Activated B cell treated with CpG ODN at 0.5 μM for 24 hours (primary cell): ENCODE data around the gene APOBR. TPM values are rescaled to one million over a fixed set of nuclear protein-coding genes. Genes with fewer than 3 reads are reported as not detected.

Experiments used
- ATAC-seq: fragments of 200-7000 bp; cut with Tn5 transposase; one replicate; pipeline ENCODE4 v1.10.0; 2021; ENCODE audit warnings: low read depth, mild to moderate bottlenecking, moderate library complexity
- CTCF ChIA-PET: fragments of 350-600 bp; sonication (Branson Sonifier 250); formaldehyde crosslinking; loops from one replicate; lab custom pipeline; 2021; ENCODE audit warnings: antibody characterized with exemption; lab: Charles Lee
- POLR2A ChIA-PET: fragments of 350-600 bp; sonication (Branson Sonifier 250); formaldehyde crosslinking; loops from one replicate; lab custom pipeline; 2021; ENCODE audit warnings: antibody characterized with exemption; lab: Charles Lee
- DNase-seq: peaks from one replicate; pipeline ENCODE4 v3.0.0; 2022
- H3K27ac Mint-ChIP-seq: one replicate; pipeline ENCODE4 v1.8.0; 2020; ENCODE audit warnings: mixed read lengths
- H3K27me3 Mint-ChIP-seq: one replicate; pipeline ENCODE4 v1.8.0; 2021; ENCODE audit warnings: mixed read lengths
- H3K36me3 Mint-ChIP-seq: one replicate; pipeline ENCODE4 v1.8.0; 2021; ENCODE audit warnings: low read depth, mixed read lengths
- H3K4me1 Mint-ChIP-seq: one replicate; pipeline ENCODE4 v1.8.0; 2021; ENCODE audit warnings: mixed read lengths
- H3K4me3 Mint-ChIP-seq: one replicate; pipeline ENCODE4 v1.8.0; 2020; ENCODE audit warnings: mild to moderate bottlenecking, mixed read lengths
- H3K9me3 Mint-ChIP-seq: one replicate; pipeline ENCODE4 v1.8.0; 2020; ENCODE audit warnings: mixed read lengths
- CTCF ChIP-seq: fragments of 200-600 bp; IDR thresholded peaks from one replicate; pipeline ENCODE4 v1.8.0; 2022; ENCODE audit warnings: antibody characterized with exemption, mild to moderate bottlenecking
- intact Hi-C: fragments of 100-400 bp; cut with micrococcal nuclease; formaldehyde crosslinking; loops from one replicate; pipeline ENCODE4 v1.15.1; 2024
- total RNA-seq: library from RNA; stranded (reverse); gene quantifications from 2 replicates; pipeline ENCODE4 v1.2.3, GENCODE V29; 2022

APOBR gene
- total RNA-seq, 1 donor from 2014 or later, result 2.9 TPM

- intact Hi-C loops, result no loop called here
- CTCF ChIA-PET, result no interaction called here
- Mint-ChIP-seq H3K4me3 (no peak overlapping the region), H3K9me3 (no peaks in the 10 kb centered on the region), H3K4me1 (peaks cover 5% of the 10 kb centered on the region), H3K36me3 (no peaks in the 10 kb centered on the region), H3K27ac (no peak overlapping the region), H3K27me3 (no peaks in the 10 kb centered on the region)
- no peak for TF ChIP-seq CTCF
- POLR2A ChIA-PET, result interaction anchor here (0.6 to 1.1 kb wide), 2 partner anchors 21 to 40 kb away, joined by 3 read pairs; partner anchors contain the start of gene SGF29
- DNase-seq, result no peak
- no peak for ATAC-seq
These were observed 19.8 kb downstream of the APOBR start for GRCh38 chr16:28514246-28514645.

DNA sequence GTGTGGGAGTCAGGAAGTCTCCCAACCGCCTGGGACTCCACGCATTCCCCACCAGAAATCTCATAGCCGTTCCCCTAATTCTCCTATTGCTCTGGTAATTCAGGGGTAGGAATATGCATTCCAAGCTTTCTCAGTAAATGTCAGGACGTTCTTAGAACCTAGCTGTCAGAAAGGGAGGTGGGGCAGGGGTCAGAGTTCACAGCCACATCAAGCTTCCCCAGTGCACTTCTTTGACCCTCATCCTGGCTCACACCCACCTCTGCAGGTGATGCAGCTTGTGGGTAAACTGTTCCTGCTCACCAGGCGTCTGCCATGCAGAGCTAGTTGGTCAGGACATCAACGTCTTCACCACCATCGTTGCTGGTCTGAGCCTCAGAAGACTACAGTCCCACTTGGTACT, 26.2 kb downstream of the APOBR start:
- no peak for DNase-seq
- peaks cover 2% of the 10 kb centered on the region for H3K27me3 Mint-ChIP-seq
- H3K36me3 Mint-ChIP-seq, result no peaks in the 10 kb centered on the region
- no peaks in the 10 kb centered on the region for H3K9me3 Mint-ChIP-seq
- ChIA-PET POLR2A (no interaction called here), CTCF (no interaction called here)
- peaks cover 11% of the 10 kb centered on the region for H3K4me1 Mint-ChIP-seq
- TF ChIP-seq CTCF, result no peak
- H3K4me3 Mint-ChIP-seq, result no peak overlapping the region
- ATAC-seq, result no peak
- H3K27ac Mint-ChIP-seq, result no peak overlapping the region
- intact Hi-C loops, result no loop called here

GRCh38 chr16:28521436-28521835, 27.0 kb downstream of the APOBR start:
- ChIA-PET POLR2A (interaction anchor here (0.6 kb wide), 1 partner anchor 9 kb away, joined by 4 read pairs; no protein-coding TSS in a partner anchor), CTCF (no interaction called here)
- no peak for TF ChIP-seq CTCF
- intact Hi-C loops, result no loop called here
- Mint-ChIP-seq H3K4me1 (peaks cover 11% of the 10 kb centered on the region), H3K4me3 (no peak overlapping the region), H3K27ac (no peak overlapping the region), H3K36me3 (no peaks in the 10 kb centered on the region), H3K27me3 (peaks cover 2% of the 10 kb centered on the region), H3K9me3 (no peaks in the 10 kb centered on the region)
- ATAC-seq, result no peak
- DNase-seq, result no peak

DNA sequence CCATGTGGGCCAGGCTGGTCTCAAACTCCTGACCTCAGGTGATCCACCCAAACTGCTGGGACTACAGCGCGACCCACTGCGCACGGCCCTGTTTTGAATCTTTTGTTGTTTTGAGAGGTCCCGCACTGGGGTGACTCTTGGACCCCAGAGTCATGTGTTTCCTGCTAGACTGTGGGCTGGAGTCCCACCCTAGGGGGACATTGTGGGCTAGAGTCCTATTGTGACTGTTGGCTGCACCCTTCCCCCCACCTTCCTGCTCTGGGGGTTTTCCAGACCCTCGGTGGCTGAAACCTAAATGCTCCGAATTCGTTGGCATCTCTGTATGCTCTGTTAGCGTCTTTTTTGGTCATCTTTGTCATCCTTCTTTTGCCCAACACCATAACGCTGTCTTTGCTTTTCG, 28.3 kb downstream of the APOBR start:
- peaks cover 8% of the 10 kb centered on the region for H3K4me1 Mint-ChIP-seq
- ChIA-PET CTCF (no interaction called here), POLR2A (no interaction called here)
- no peak for DNase-seq
- H3K9me3 Mint-ChIP-seq, result no peaks in the 10 kb centered on the region
- no peak for TF ChIP-seq CTCF
- H3K4me3 Mint-ChIP-seq, result no peak overlapping the region
- no peaks in the 10 kb centered on the region for H3K36me3 Mint-ChIP-seq
- intact Hi-C loops, result no loop called here
- H3K27ac Mint-ChIP-seq, result no peak overlapping the region
- H3K27me3 Mint-ChIP-seq, result peaks cover 2% of the 10 kb centered on the region
- no peak for ATAC-seq

GRCh38 chr16:28524681-28525171, 30.3 kb downstream of the APOBR start:
- Mint-ChIP-seq H3K27ac (no peak overlapping the region), H3K27me3 (peaks cover 2% of the 10 kb centered on the region), H3K9me3 (no peaks in the 10 kb centered on the region), H3K36me3 (no peaks in the 10 kb centered on the region), H3K4me1 (peaks cover 8% of the 10 kb centered on the region), H3K4me3 (no peak overlapping the region)
- ATAC-seq (peak; percentile 69), DNase-seq (no peak)
- ChIA-PET POLR2A (no interaction called here), CTCF (no interaction called here)
- no peak for TF ChIP-seq CTCF
- intact Hi-C loops, result no loop called here
